ENCODE data around the gene PLXDC2.

PLXDC2 gene

DNA sequence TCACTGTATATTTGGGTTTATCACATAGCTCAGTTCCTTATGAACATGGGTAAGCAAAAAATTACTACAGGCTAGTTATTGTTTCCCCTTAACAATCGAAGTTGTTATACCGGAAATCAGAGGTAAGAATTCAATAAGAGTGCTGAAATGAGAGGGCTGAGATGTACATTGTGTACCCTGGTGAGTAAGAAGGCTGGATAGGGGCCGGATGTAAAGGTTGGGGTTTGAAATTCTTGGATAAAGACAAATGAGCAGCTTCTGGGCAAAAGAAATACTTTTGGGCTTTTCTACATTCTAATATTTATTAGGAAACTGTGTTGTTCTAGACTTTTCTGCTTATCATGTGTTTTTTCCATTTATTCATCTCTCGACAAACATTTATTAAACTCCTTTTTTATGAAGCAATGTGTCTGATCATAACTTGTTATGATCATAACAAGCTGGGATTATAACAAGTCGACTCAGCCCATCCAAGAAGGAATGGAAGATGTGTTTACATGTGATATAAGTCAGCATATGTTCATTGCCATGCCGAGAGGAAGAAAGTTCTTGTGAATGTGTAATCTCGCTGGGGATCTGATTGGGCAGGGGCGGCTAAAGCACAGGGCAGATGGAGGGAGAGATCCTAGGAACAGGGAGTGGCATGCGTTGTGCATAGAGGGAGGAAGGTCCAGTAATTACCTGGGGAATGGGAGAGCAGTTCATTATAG, 155.3 kb downstream of the PLXDC2 start:
- no peak overlapping the region for H3K27ac ChIP-seq (ENCODE audit: insufficient read depth, low read depth, low read length, poor library complexity, severe bottlenecking)
- H3K36me3 ChIP-seq (ENCODE audit: control insufficient read depth, insufficient read depth, low read length) = no peaks in the 10 kb centered on the region
- no peaks in the 10 kb centered on the region for H3K9me3 ChIP-seq (ENCODE audit: control insufficient read depth, low read length)
- WGBS, 2 experiments = 89 to 90% methylated on average over 8 of the region's 9 CpGs
- peaks cover 11% of the 10 kb centered on the region for H3K4me1 ChIP-seq (ENCODE audit: control insufficient read depth, insufficient read depth, low read length)
- no peaks in the 10 kb centered on the region for H3K27me3 ChIP-seq (ENCODE audit: control insufficient read depth, insufficient read depth, low read length, poor library complexity, severe bottlenecking)
- H3K4me3 ChIP-seq (ENCODE audit: insufficient read depth, low read depth, low read length) = no peak overlapping the region

- Histone ChIP-seq H3K27me3 (ENCODE audit: control insufficient read depth, insufficient read depth, low read length, poor library complexity, severe bottlenecking) (no peaks in the 10 kb centered on the region), H3K4me3 (ENCODE audit: insufficient read depth, low read depth, low read length) (no peak overlapping the region), H3K4me1 (ENCODE audit: control insufficient read depth, insufficient read depth, low read length) (no peaks in the 10 kb centered on the region), H3K9me3 (ENCODE audit: control insufficient read depth, low read length) (no peaks in the 10 kb centered on the region), H3K27ac (ENCODE audit: insufficient read depth, low read depth, low read length, poor library complexity, severe bottlenecking) (no peak overlapping the region), H3K36me3 (ENCODE audit: control insufficient read depth, insufficient read depth, low read length) (no peaks in the 10 kb centered on the region)
- 86 to 92% methylated on average over 1 of the region's 1 CpG for WGBS, 2 experiments
These were observed 157.9 kb downstream of the PLXDC2 start for GRCh38 chr10:19974138-19974537.

- no peaks in the 10 kb centered on the region for H3K4me1 ChIP-seq (ENCODE audit: control insufficient read depth, insufficient read depth, low read length)
- H3K27me3 ChIP-seq (ENCODE audit: control insufficient read depth, insufficient read depth, low read length, poor library complexity, severe bottlenecking) = no peaks in the 10 kb centered on the region
- H3K36me3 ChIP-seq (ENCODE audit: control insufficient read depth, insufficient read depth, low read length) = no peaks in the 10 kb centered on the region
- H3K4me3 ChIP-seq (ENCODE audit: insufficient read depth, low read depth, low read length) = no peak overlapping the region
- no peaks in the 10 kb centered on the region for H3K9me3 ChIP-seq (ENCODE audit: control insufficient read depth, low read length)
- no peak overlapping the region for H3K27ac ChIP-seq (ENCODE audit: insufficient read depth, low read depth, low read length, poor library complexity, severe bottlenecking)
- whole genome bisulfite sequencing, 2 experiments = 83% methylated on average over 2 of the region's 2 CpGs; no CpG with 5 or more reads in 1 of the 2 experiments
These were observed 158.3 kb downstream of the PLXDC2 start for GRCh38 chr10:19974554-19974953.

DNA sequence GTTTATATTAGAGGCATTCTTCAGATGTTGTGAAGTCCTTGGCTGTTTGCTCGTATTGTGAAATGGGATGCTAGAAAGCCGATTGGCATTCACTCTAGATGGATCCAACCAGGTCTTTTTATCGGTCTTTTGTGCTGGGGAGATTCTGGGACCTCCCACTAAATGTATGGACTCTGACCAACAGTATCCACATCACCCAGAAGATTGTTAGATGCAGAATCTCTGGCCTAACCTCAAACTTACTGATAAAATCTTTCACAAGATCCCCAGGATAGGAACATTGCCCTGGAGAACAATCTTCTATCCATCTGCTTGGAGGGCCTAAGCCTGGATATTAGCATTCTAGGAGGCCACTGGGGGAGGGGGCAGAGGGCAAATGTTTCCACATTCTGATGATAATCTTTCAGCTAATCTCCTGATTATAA, 160.9 kb downstream of the PLXDC2 start:
- 93 to 96% methylated on average over 3 of the region's 3 CpGs for WGBS, 2 experiments
- no peaks in the 10 kb centered on the region for H3K27me3 ChIP-seq (ENCODE audit: control insufficient read depth, insufficient read depth, low read length, poor library complexity, severe bottlenecking)
- H3K9me3 ChIP-seq (ENCODE audit: control insufficient read depth, low read length) = no peaks in the 10 kb centered on the region
- H3K36me3 ChIP-seq (ENCODE audit: control insufficient read depth, insufficient read depth, low read length) = no peaks in the 10 kb centered on the region
- no peaks in the 10 kb centered on the region for H3K4me1 ChIP-seq (ENCODE audit: control insufficient read depth, insufficient read depth, low read length)
- no peak overlapping the region for H3K4me3 ChIP-seq (ENCODE audit: insufficient read depth, low read depth, low read length)
- no peak overlapping the region for H3K27ac ChIP-seq (ENCODE audit: insufficient read depth, low read depth, low read length, poor library complexity, severe bottlenecking)

GRCh38 chr10:19979628-19980027, 163.4 kb downstream of the PLXDC2 start:
- Histone ChIP-seq H3K4me3 (ENCODE audit: insufficient read depth, low read depth, low read length) (no peak overlapping the region), H3K4me1 (ENCODE audit: control insufficient read depth, insufficient read depth, low read length) (no peaks in the 10 kb centered on the region), H3K27ac (ENCODE audit: insufficient read depth, low read depth, low read length, poor library complexity, severe bottlenecking) (no peak overlapping the region), H3K9me3 (ENCODE audit: control insufficient read depth, low read length) (no peaks in the 10 kb centered on the region), H3K27me3 (ENCODE audit: control insufficient read depth, insufficient read depth, low read length, poor library complexity, severe bottlenecking) (no peaks in the 10 kb centered on the region), H3K36me3 (ENCODE audit: control insufficient read depth, insufficient read depth, low read length) (no peaks in the 10 kb centered on the region)
- WGBS, 2 experiments = 88 to 93% methylated on average over 5 of the region's 6 CpGs

DNA sequence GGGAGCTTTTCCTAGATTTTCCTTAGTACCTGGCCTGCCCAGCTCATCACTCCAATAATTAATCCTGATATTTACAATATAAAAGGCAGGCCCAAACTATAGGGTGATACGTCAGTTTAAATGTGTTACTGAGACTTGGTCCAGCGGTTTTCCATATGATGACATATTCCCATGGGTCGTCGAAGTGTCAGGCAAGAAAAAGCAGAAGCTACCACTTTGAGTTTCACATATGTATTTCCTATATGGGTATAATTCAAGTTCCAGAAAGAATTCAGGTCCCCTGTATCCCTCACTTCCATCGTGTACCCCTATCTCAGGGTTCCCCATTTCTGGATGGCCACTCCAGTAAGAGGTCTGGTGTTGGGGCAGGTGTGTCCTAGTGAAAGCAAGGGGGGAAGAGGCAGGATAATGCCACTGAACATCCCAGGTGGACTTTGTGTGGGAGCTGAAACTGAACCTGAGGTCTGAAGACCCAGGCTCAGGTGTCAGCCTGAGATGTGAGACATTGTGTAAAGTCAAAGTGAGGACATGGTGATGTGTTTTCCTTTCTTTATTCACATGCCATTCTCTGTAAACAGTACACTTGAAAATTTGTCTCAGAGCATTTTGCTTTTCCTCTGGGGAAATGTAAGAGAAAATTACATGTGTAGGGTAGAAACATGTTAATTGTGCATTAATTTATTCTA, 167.8 kb downstream of the PLXDC2 start:
- peaks cover 19% of the 10 kb centered on the region for H3K4me1 ChIP-seq (ENCODE audit: control insufficient read depth, insufficient read depth, low read length)
- 95 to 99% methylated on average over 5 of the region's 5 CpGs for WGBS, 2 experiments
- H3K9me3 ChIP-seq (ENCODE audit: control insufficient read depth, low read length) = no peaks in the 10 kb centered on the region
- no peak overlapping the region for H3K27ac ChIP-seq (ENCODE audit: insufficient read depth, low read depth, low read length, poor library complexity, severe bottlenecking)
- no peak overlapping the region for H3K4me3 ChIP-seq (ENCODE audit: insufficient read depth, low read depth, low read length)
- no peaks in the 10 kb centered on the region for H3K36me3 ChIP-seq (ENCODE audit: control insufficient read depth, insufficient read depth, low read length)
- H3K27me3 ChIP-seq (ENCODE audit: control insufficient read depth, insufficient read depth, low read length, poor library complexity, severe bottlenecking) = no peaks in the 10 kb centered on the region

- no peak overlapping the region for H3K27ac ChIP-seq (ENCODE audit: insufficient read depth, low read depth, low read length, poor library complexity, severe bottlenecking)
- no peaks in the 10 kb centered on the region for H3K9me3 ChIP-seq (ENCODE audit: control insufficient read depth, low read length)
- peaks cover 19% of the 10 kb centered on the region for H3K4me1 ChIP-seq (ENCODE audit: control insufficient read depth, insufficient read depth, low read length)
- H3K4me3 ChIP-seq (ENCODE audit: insufficient read depth, low read depth, low read length) = no peak overlapping the region
- 74 to 83% methylated on average over 3 of the region's 3 CpGs for WGBS, 2 experiments
- no peaks in the 10 kb centered on the region for H3K36me3 ChIP-seq (ENCODE audit: control insufficient read depth, insufficient read depth, low read length)
- no peaks in the 10 kb centered on the region for H3K27me3 ChIP-seq (ENCODE audit: control insufficient read depth, insufficient read depth, low read length, poor library complexity, severe bottlenecking)
These were observed 169.5 kb downstream of the PLXDC2 start for GRCh38 chr10:19985745-19986144.

DNA sequence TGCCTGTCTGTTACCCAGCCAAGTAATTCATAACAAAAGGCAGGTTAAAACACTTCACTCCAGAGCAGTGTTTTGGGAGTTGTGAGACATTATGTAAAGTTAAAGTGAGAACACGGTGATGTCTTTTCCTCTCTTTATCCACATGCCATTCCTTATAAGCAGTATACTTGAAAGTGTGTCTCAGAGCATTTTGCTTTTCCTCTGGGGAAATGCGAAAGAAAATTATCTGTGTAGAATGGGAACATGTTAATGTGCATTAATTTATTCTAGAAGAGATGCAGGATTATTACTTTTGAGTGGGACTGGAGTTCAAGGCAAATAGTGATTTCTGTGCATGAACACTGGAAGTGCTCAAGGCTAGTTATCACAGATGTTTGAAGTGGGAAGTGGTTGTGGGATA, 170.4 kb downstream of the PLXDC2 start:
- WGBS, 2 experiments = 68 to 88% methylated on average over 1 to 2 of the region's 2 CpGs
- Histone ChIP-seq H3K27ac (ENCODE audit: insufficient read depth, low read depth, low read length, poor library complexity, severe bottlenecking) (no peak overlapping the region), H3K27me3 (ENCODE audit: control insufficient read depth, insufficient read depth, low read length, poor library complexity, severe bottlenecking) (no peaks in the 10 kb centered on the region), H3K36me3 (ENCODE audit: control insufficient read depth, insufficient read depth, low read length) (no peaks in the 10 kb centered on the region), H3K9me3 (ENCODE audit: control insufficient read depth, low read length) (no peaks in the 10 kb centered on the region), H3K4me1 (ENCODE audit: control insufficient read depth, insufficient read depth, low read length) (peaks cover 19% of the 10 kb centered on the region), H3K4me3 (ENCODE audit: insufficient read depth, low read depth, low read length) (no peak overlapping the region)

GRCh38 chr10:19987931-19988330, 171.7 kb downstream of the PLXDC2 start:
- 33% methylated on average over 1 of the region's 1 CpG; no CpG with 5 or more reads in 1 of the 2 experiments for WGBS, 2 experiments
- no peak overlapping the region for H3K4me3 ChIP-seq (ENCODE audit: insufficient read depth, low read depth, low read length)
- H3K36me3 ChIP-seq (ENCODE audit: control insufficient read depth, insufficient read depth, low read length) = no peaks in the 10 kb centered on the region
- H3K4me1 ChIP-seq (ENCODE audit: control insufficient read depth, insufficient read depth, low read length) = peaks cover 19% of the 10 kb centered on the region
- H3K27me3 ChIP-seq (ENCODE audit: control insufficient read depth, insufficient read depth, low read length, poor library complexity, severe bottlenecking) = no peaks in the 10 kb centered on the region
- H3K9me3 ChIP-seq (ENCODE audit: control insufficient read depth, low read length) = no peaks in the 10 kb centered on the region
- H3K27ac ChIP-seq (ENCODE audit: insufficient read depth, low read depth, low read length, poor library complexity, severe bottlenecking) = no peak overlapping the region

DNA sequence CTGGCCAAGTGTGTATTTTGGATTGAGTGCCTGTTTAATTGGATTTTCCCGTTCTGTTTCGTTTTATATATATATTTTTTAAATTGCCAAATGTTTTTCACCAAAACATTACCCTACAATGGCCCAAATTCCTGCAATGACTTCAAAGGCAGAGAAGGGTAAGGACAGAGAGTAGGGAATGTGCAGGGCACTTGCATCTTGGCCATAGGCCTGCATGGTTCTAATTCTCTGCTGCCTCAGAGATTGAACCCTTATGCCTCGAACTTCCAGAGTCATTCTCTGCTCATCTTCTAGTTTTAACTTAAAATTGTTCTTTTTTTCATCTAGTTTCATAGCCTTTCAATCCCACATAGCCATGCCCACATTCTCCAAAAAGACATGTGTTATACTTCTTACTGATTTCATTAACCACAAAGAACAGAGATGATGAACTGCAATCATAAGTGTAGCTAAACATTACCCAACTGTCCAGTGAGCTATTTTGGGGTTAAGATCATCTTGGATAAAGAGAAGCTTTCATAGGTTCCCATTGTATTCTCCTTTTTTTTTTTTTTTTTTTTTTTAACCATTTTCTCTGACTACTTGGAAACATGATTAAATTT, 177.6 kb downstream of the PLXDC2 start:
- Histone ChIP-seq H3K9me3 (ENCODE audit: control insufficient read depth, low read length) (no peaks in the 10 kb centered on the region), H3K4me3 (ENCODE audit: insufficient read depth, low read depth, low read length) (no peak overlapping the region), H3K4me1 (ENCODE audit: control insufficient read depth, insufficient read depth, low read length) (no peaks in the 10 kb centered on the region), H3K36me3 (ENCODE audit: control insufficient read depth, insufficient read depth, low read length) (no peaks in the 10 kb centered on the region), H3K27ac (ENCODE audit: insufficient read depth, low read depth, low read length, poor library complexity, severe bottlenecking) (no peak overlapping the region), H3K27me3 (ENCODE audit: control insufficient read depth, insufficient read depth, low read length, poor library complexity, severe bottlenecking) (no peaks in the 10 kb centered on the region)
- WGBS, 2 experiments = 91 to 94% methylated on average over 1 of the region's 3 CpGs
